RWPE1 (cell line): Measurements from ENCODE around the gene TIMM22.

Experiments
- CTCF ChIA-PET: fragments of 350-600 bp; sonication (Branson Sonifier 250); formaldehyde crosslinking; extraction: SDS; loops from one replicate; lab custom pipeline; 2021; lab: Yijun Ruan, JAX
- POLR2A ChIA-PET: fragments of 400-600 bp; formaldehyde crosslinking; extraction: SDS; loops from one replicate; lab custom pipeline; 2020; ENCODE audit warnings: antibody characterized with exemption; ENCODE audit not compliant: low non-redundant PET; lab: Yijun Ruan, JAX
- DNase-seq: peaks from one replicate; pipeline ENCODE4 v3.0.0; 2012; ENCODE audit warnings: low spot score
- H3K27ac ChIP-seq: fragments of 450-650 bp; 2 replicates; pipeline ENCODE4 v1.5.1; 2017
- TF ChIP-seq, protein P1 (sequence below): fragments of 450-650 bp; conservative IDR thresholded peaks from 2 replicates; pipeline ENCODE4 v1.5.1; 2017; ENCODE audit warnings: low read depth, mild to moderate bottlenecking

The TIMM22 gene

GRCh38 chr17:1022278-1023024 lies 25.5 kb downstream of the TIMM22 start:
- TF ChIP-seq, protein P1, sequence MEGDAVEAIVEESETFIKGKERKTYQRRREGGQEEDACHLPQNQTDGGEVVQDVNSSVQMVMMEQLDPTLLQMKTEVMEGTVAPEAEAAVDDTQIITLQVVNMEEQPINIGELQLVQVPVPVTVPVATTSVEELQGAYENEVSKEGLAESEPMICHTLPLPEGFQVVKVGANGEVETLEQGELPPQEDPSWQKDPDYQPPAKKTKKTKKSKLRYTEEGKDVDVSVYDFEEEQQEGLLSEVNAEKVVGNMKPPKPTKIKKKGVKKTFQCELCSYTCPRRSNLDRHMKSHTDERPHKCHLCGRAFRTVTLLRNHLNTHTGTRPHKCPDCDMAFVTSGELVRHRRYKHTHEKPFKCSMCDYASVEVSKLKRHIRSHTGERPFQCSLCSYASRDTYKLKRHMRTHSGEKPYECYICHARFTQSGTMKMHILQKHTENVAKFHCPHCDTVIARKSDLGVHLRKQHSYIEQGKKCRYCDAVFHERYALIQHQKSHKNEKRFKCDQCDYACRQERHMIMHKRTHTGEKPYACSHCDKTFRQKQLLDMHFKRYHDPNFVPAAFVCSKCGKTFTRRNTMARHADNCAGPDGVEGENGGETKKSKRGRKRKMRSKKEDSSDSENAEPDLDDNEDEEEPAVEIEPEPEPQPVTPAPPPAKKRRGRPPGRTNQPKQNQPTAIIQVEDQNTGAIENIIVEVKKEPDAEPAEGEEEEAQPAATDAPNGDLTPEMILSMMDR, result no peak
- no peak overlapping the region for H3K27ac ChIP-seq
- no peak for DNase-seq
- POLR2A ChIA-PET, result no interaction called here
- CTCF ChIA-PET, result no interaction called here

DNA sequence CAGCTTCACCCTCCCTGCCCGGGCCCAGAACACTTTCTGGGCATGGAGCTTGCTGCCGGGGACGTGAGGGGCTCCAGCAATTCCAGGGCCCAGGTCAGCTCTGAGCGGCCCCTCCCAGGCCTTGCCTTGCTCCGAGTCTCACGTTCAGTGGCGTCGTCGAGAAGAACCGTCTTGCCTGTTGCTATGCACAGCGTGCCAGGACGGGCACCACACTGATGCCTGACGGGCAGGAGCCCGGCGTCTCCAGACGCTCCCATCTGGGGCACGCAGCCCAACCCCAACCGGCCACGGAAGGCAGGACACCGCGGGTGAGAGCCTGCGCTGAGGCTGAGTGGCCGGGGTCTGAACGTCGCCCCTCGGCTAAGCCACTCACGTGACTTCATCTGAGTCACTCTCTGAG lies 27.1 kb downstream of the TIMM22 start:
- CTCF ChIA-PET, result no interaction called here
- no peak overlapping the region for H3K27ac ChIP-seq
- POLR2A ChIA-PET, result no interaction called here
- TF ChIP-seq, protein P1, result no peak
- DNase-seq, result no peak

- CTCF ChIA-PET, result interaction anchor here (0.5 to 0.6 kb wide), 2 partner anchors 27 to 614 kb away, joined by 3 read pairs; no protein-coding TSS in a partner anchor
- TF ChIP-seq, protein P1, result no peak
- no peak for DNase-seq
- no peak overlapping the region for H3K27ac ChIP-seq
- POLR2A ChIA-PET, result no interaction called here
These were observed 29.0 kb downstream of the TIMM22 start for GRCh38 chr17:1025733-1026598.

DNA sequence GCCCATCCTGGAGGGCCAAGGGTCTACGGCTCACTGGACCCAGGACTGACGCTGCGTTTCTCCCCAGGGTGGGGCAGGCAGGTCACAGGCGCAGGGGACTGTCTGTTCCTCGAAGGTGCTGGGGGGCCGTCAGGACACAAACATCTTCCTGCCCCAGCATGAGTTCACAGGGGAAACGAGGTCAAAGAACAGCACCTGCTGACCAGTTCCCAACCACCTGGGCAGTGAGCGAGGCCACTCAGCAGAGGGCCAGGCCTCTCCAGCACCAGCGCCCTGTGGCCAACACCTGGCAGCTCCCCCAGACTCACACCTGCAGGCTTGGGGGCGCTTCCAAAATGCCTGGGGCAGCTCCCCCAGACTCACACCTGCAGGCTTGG lies 29.7 kb downstream of the TIMM22 start:
- ChIA-PET POLR2A (no interaction called here), CTCF (interaction anchor here (0.5 to 0.6 kb wide), 2 partner anchors 28 to 614 kb away, joined by 3 read pairs; no protein-coding TSS in a partner anchor)
- TF ChIP-seq, protein P1, result no peak
- DNase-seq, result no peak
- H3K27ac ChIP-seq, result no peak overlapping the region

DNA sequence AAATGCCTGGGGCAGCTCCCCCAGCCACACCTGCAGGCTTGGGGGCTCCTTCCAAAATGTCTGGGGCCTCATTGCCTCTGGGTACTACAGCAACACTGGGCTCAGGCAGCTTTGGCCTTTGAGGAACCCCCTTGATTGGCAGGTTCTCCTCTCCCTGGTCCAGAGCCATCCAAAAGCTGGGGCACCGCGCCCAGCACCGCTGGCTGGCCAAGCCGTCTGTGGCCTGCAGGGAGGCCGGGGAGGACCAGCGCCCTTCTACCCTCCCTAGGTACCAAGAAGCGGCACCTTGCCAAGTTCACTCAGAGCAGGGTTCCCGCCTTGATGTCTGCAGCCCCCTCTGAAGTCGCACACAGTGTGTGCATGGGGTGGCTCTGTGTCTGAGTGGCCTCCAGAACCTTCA lies 30.1 kb downstream of the TIMM22 start:
- no peak overlapping the region for H3K27ac ChIP-seq
- CTCF ChIA-PET, result no interaction called here
- TF ChIP-seq, protein P1, result no peak
- no peak for DNase-seq
- POLR2A ChIA-PET, result no interaction called here

- CTCF ChIA-PET, result interaction anchor here (0.9 to 1.1 kb wide), 2 partner anchors 27 to 29 kb away, joined by 3 to 5 read pairs; no protein-coding TSS in a partner anchor
- DNase-seq, result peak; percentile 38
- POLR2A ChIA-PET, result no interaction called here
- TF ChIP-seq, protein P1, result no peak
- peak overlapping the region; percentile 37; the same call in 1 of the 2 replicates for H3K27ac ChIP-seq
These were observed 32.4 kb downstream of the TIMM22 start for GRCh38 chr17:1029196-1029921.
